Stimulated activated CD8-positive, alpha-beta memory T cell treated with anti-CD3 and anti-CD28 coated beads, Interleukin-15, amount 100 ng/mL, for 4 hours (primary cell): ENCODE results near the gene ADGRG3.

ENCODE experiments used
- DNase-seq, 2 donors: peaks; one replicate each; pipeline ENCODE4 v3.0.0-alpha.2; 2020; ENCODE audit warnings: low read depth in 2 of 2

Gene ADGRG3

DNA sequence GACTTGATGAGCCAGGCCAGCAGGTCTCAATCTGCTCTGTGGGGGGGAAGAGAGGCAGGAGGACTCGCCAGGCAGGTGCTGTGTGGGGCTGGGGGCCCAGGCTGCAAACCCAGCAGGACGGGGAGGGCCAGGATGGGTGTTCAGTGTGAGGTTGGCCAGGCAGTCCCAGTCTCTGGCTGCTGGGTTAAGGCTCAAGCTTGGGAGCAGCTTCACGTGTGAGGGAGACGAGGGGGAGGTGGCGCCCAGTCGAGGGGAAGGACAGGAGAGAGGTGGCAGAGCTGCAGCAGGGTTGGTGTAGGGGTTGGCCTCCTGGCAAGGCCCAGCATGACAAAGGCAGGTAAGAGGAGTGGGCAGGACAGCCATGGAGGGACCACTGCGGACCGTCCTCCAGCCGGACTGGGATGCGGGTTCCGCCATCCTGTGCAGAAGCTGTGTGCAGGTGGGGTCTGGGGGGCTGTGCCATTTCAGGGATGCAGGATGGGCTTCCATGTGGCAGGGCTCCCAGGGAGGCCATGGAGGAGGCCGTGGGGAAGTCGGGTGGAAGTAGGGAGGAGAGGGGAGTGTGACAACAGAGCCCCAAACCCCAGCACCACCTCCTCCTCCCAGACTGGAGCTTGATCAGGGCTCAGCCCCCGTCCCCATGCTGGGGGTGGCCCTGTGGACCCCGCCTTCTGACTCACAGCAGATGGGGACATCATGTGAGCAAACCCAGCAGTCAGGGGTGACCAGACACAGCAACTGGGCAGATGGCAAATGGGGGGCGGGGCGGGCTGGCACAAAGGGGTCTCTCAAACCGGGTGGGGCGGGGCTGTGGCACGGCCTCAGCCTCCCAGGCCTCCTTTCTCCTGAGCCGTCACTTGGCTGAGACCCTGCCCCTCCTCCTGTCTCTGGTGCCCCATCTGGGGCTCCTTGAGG is 36.9 kb upstream of the ADGRG3 start:
- no peak for DNase-seq

- DNase-seq: no peak
Measured at GRCh38 chr16:57632568-57632967, 35.5 kb upstream of the ADGRG3 start.

DNA sequence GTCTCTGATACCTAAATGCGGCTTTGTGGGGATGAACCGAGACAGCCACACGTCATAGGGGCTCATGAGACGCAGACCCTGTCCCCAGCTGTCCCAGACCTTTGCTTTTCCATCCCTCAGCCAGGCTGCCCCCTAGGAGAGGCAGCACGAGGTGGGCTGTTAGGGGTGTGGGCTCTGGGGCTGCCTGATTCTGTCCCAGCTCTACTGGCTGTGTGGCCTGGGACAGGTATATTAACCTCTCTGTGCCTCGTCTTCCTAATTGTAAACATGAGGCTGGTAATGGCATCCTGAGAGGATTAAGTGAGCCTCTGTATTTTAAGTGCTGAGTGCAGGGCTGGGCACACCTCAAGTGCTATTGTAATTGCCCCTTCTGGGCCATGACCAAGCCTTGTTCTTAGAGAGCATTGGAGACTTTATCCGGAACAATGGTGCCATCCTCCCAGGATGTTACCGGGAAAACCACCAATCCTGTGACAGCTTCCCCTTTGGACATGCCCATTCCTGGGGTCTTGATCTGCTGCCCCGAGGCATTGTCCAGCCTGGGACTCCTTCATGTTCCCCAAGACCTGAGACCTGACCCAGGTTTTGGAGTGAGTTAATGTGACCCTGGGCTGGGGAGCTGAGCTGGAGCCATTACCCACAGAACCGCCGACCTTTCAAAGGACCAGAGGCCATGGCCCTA is 34.6 kb upstream of the ADGRG3 start:
- no peak for DNase-seq

- no peak for DNase-seq
Measured at GRCh38 chr16:57634171-57634570, 33.9 kb upstream of the ADGRG3 start.

- no peak for DNase-seq
Measured at GRCh38 chr16:57635266-57636097, 32.6 kb upstream of the ADGRG3 start.

DNA sequence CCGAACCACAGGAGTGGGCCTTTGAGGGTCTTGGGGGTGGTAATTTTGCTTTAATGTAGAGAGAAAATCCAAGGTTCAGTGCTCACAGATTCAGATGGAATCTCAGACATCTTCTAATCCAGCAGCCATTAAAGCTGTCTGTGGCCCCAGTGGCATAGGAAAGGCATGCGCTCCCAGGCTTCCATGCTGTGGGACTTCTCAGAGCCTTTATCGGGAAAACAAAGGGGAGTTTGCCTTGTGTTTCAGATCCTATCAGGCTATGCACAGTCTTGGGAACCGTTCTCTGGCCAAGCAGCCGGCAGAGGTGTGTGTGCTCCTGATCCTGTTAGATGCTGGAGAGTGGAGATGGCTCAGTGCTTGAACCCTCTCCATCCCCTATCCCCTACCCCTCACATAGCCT is 31.9 kb upstream of the ADGRG3 start:
- DNase-seq: no peak

DNA sequence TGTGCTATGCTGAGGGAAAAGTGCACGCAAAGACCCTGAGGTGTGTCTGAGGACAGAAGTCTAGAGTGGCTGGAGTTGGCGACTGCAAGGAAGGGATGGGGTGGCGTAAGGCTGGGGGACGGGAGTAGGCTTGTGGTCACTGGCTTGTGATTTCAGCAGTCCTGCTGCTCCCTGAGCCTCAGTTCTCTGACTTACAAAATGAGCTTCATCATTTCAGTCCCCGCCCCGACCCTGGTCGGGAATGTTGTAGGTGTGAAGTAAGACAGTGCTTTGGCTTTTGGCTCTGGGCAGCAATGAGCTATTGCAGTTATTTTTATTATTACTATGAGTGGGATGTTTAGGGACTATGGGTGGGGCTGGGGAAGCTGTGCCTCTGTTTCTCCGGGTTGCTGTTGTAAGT is 31.1 kb upstream of the ADGRG3 start:
- DNase-seq: no peak

- no peak for DNase-seq
Measured at GRCh38 chr16:57637424-57637823, 30.7 kb upstream of the ADGRG3 start.

GRCh38 chr16:57637965-57638364 is 30.1 kb upstream of the ADGRG3 start:
- no peak for DNase-seq

GRCh38 chr16:57638381-57638780 is 29.7 kb upstream of the ADGRG3 start:
- no peak for DNase-seq

GRCh38 chr16:57639172-57639887 is 28.8 kb upstream of the ADGRG3 start:
- no peak for DNase-seq

DNA sequence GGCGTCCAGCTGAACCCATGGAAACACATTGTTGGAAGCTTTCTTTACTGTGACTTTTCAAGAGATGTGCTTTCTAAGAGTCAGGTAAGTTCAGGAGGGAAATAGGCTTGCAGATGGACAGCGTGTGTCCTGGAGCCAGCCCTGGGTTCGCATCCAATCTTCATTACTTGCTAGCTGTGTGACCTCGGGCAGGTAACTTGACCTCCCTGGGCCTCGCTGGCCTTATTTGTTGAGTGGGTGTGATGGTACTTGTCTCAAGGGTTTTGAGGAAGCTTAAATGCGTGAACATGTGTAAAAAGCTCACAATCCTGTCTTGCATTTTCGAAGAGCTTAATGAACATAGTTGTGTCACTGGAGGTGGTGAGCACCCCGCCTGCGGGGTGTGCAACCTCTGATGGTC is 27.9 kb upstream of the ADGRG3 start:
- DNase-seq: no peak

- DNase-seq: no peak
Measured at GRCh38 chr16:57640612-57641011, 27.5 kb upstream of the ADGRG3 start.

DNA sequence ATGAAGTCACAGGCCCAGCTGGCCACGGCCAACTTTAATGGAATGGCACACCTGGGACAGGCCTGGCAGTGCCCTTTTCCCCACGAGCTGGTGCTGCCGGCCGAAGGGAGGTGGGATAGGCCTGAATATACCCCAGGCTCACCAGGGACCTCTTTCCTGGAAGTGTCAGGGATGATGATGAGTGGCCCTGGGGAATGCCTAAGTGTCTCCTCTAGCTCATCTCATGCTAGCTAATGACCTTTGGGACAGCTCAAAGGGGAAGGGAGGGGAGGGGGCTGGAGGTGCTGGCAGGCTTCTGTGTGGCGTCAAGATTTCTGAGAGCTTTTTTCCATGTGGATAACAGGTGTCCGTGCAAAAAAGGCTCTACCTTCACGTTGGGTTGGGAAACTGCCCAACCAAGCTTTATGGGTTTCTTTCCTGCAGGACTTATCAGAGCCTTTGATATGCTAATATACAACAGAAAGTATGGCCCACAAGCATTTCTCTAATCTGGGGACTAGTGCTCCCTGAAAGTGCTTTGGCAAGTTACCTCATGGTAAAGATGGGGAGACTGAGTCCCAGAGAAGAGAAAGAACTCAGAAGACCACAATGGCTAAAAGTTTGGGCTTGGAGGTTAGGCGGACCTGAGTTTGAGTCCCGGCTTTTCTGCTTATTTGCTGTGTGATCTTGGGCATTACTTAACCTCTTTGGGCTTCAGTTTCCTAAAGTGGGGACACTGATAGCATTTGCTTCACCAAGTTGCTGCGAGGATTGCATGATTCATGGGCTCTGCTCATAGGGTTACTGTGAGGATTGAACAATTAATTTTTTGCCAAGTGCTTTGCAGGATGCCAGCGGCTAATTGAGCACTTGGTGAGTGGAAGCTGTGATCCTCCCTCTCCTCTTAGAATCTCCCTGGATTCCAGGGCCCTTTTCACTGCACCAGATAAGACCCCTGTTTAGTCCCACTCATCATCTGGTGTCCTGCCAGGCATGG is 25.7 kb upstream of the ADGRG3 start:
- DNase-seq: no peak

DNA sequence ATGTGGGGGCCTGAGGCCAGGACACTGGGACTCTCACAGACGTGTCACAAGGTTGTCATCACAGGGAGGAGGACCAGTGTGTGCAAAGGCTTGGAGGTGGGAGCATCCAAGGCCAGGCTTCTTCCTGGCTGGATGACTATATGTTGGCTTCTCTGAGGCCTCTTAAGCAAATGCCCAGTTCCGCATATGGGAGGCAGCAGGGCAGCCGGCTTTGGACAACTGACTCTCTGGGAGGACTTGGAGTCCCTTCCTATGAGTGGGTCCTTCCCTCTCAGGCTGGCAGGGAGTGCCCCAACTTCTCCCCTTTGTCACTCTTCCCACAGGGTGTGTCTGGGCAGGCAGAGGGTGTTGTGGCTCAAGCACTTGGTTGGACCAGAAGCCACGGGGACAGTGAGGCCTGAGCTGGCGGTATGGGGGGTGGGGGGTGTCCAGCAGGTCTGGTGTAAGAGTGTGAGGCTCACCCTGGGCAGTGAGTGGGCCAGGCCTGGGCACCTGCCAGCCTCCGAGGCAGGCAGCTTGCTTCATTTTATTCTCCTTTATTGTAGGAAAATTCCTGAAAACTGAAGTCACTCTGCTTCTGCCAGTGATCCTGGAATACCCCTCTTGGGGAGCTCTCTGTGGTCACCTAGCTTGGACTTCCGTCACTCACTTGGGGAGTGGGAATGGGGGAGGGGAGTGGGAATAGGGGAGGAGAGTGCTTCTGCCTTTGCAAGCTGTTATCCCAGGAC is 24.8 kb upstream of the ADGRG3 start:
- DNase-seq: no peak

DNA sequence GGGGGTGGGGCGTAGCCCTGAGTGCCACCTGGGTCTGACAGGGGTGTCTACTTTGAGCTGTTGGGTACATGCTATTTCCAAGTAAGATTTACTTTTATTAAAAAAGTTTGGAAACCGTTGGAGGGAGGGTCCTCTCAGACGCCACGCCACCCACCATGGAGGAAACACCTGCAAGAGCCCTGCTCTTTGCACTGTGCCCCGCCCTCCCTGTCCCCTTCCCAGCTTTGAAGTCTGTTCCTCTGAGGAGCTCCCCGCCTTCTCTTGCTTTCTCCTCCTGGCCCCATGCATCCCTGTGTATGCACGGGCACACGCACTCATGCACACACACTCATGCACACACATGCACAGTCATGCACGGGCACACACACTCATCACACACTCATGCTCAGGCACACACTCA is 24.2 kb upstream of the ADGRG3 start:
- DNase-seq: no peak

- no peak for DNase-seq
Measured at GRCh38 chr16:57644383-57645014, 23.6 kb upstream of the ADGRG3 start.

- no peak for DNase-seq
Measured at GRCh38 chr16:57645169-57645568, 22.9 kb upstream of the ADGRG3 start.

- no peak for DNase-seq
Measured at GRCh38 chr16:57645691-57646387, 22.3 kb upstream of the ADGRG3 start.
